OCI-LY3 (cell line): ENCODE results near the gene ATXN3L.

Experiments
- CTCF ChIP-seq: fragments of 200-600, 300-600 bp; sonication (generic); IDR thresholded peaks from 2 replicates; pipeline ENCODE4 v1.5.1; 2014; ENCODE audit warnings: antibody characterized with exemption, low read length, low read depth
- EZH2phosphoT487 ChIP-seq: fragments of 200-600 bp; shearing (Covaris generic); IDR thresholded peaks from 2 replicates; pipeline ENCODE4 v1.6.1; 2018; ENCODE audit warnings: antibody characterized with exemption, mixed run types, low read depth

- no peak for TF ChIP-seq CTCF
- TF ChIP-seq EZH2phosphoT487, result no peak
Observed at GRCh38 chrX:13281289-13281688, 38.6 kb downstream of the ATXN3L start.
